HepG2 (cell line): Measurements from ENCODE around the gene TOP1. TPM values are rescaled to one million over a fixed set of nuclear protein-coding genes. Genes with fewer than 3 reads are reported as not detected.

Source experiments
- CAMTA2 ChIP-seq: sonication (generic); formaldehyde crosslinking; IDR thresholded peaks from 2 replicates; pipeline ENCODE4 v1.4.0; 2020; ENCODE audit warnings: mild to moderate bottlenecking, missing genetic modification reagents, borderline replicate concordance
- FOXC1 ChIP-seq: sonication (generic); formaldehyde crosslinking; IDR thresholded peaks from 2 replicates; pipeline ENCODE4 v1.8.0; 2022; ENCODE audit warnings: mild to moderate bottlenecking, missing genetic modification reagents, borderline replicate concordance
- GATAD2A ChIP-seq: IDR thresholded peaks from 2 replicates; pipeline ENCODE4 v1.6.1; 2016
- HOMEZ ChIP-seq: IDR thresholded peaks from 2 replicates; pipeline ENCODE4 v1.6.1; 2016; ENCODE audit warnings: low read depth
- HOXD1 ChIP-seq: sonication (generic); formaldehyde crosslinking; IDR thresholded peaks from 2 replicates; pipeline ENCODE4 v1.5.0; 2020; ENCODE audit warnings: missing genetic modification reagents
- MED1 ChIP-seq: sonication (generic); formaldehyde crosslinking; IDR thresholded peaks from 2 replicates; pipeline ENCODE4 v1.4.0; 2020; ENCODE audit warnings: missing genetic modification reagents
- ZBTB3 ChIP-seq: sonication (generic); formaldehyde crosslinking; IDR thresholded peaks from 2 replicates; pipeline ENCODE4 v1.4.0; 2020; ENCODE audit warnings: low read depth, mild to moderate bottlenecking, moderate library complexity, missing genetic modification reagents, borderline replicate concordance
- ZNF253 ChIP-seq: sonication (generic); formaldehyde crosslinking; IDR thresholded peaks from 2 replicates; pipeline ENCODE4 v1.8.0; 2022; ENCODE audit warnings: mild to moderate bottlenecking, missing genetic modification reagents, borderline replicate concordance
- ZNF331 ChIP-seq: sonication (generic); formaldehyde crosslinking; IDR thresholded peaks from 2 replicates; pipeline ENCODE4 v1.4.0; 2020; ENCODE audit warnings: missing genetic modification reagents
- ZNF547 ChIP-seq: sonication (generic); formaldehyde crosslinking; IDR thresholded peaks from 2 replicates; pipeline ENCODE4 v1.5.1; 2020; ENCODE audit warnings: mild to moderate bottlenecking, missing genetic modification reagents
- ZNF614 ChIP-seq: IDR thresholded peaks from 2 replicates; pipeline ENCODE4 v1.6.1; 2018; ENCODE audit warnings: missing biosample characterization, missing genetic modification reagents, inconsistent platforms, borderline replicate concordance
- ZNF616 ChIP-seq: sonication (generic); formaldehyde crosslinking; IDR thresholded peaks from 2 replicates; pipeline ENCODE4 v1.5.0; 2020; ENCODE audit warnings: low read depth, mild to moderate bottlenecking, missing genetic modification reagents
- ZNF670 ChIP-seq: sonication (generic); formaldehyde crosslinking; IDR thresholded peaks from 2 replicates; pipeline ENCODE4 v1.8.0; 2022; ENCODE audit warnings: mild to moderate bottlenecking, missing genetic modification reagents, borderline replicate concordance
- ZNF761 ChIP-seq: sonication (generic); formaldehyde crosslinking; conservative IDR thresholded peaks from 2 replicates; pipeline ENCODE4 v1.4.0; 2020; ENCODE audit warnings: mild to moderate bottlenecking, missing genetic modification reagents
- polyA plus RNA-seq, 8 experiments: library from polyadenylated mRNA; depleted of rRNA in 3 of 8; stranded (reverse) in 7 of 8; unstranded in 1 of 8; fragments of >200 nt; fragmentation: Illumina TruSeq in 4 of 8; extraction: Trizol in 4 of 8; gene quantifications; 2 replicates each; pipeline versions ENCODE4 v1.2.1 to v1.2.3, GENCODE V29; 2011 to 2016; ENCODE audit warnings: low read depth in 4 of 8, missing spikeins in 1 of 8, mixed read lengths in 1 of 8; ENCODE audit not compliant: insufficient read depth in 1 of 8
- total RNA-seq, 5 experiments: library from RNA; depleted of rRNA; stranded (reverse); fragments of >200 nt; fragmentation: Illumina TruSeq; extraction: Trizol; gene quantifications; 2 replicates each; pipeline ENCODE4 v1.2.3, GENCODE V29; 2016; ENCODE audit warnings: low read depth in 1 of 5
- TF ChIP-seq, protein P1 (sequence below): IDR thresholded peaks from 2 replicates; pipeline ENCODE4 v1.6.1; 2016; ENCODE audit warnings: low read depth, borderline replicate concordance
- TF ChIP-seq, protein P2 (sequence below): sonication (generic); formaldehyde crosslinking; IDR thresholded peaks from 2 replicates; pipeline ENCODE4 v1.9.0; 2021; ENCODE audit warnings: missing genetic modification reagents, mild to moderate bottlenecking, borderline replicate concordance
- TF ChIP-seq, protein P3 (sequence below): sonication (generic); formaldehyde crosslinking; IDR thresholded peaks from 2 replicates; pipeline ENCODE4 v1.4.0; 2020; ENCODE audit warnings: missing genetic modification reagents
- TF ChIP-seq, protein P4 (sequence below): sonication (generic); formaldehyde crosslinking; IDR thresholded peaks from 2 replicates; pipeline ENCODE4 v1.5.1; 2020; ENCODE audit warnings: mild to moderate bottlenecking, missing genetic modification reagents, moderate library complexity

TOP1 gene
- total and polyA plus RNA-seq, 2 of the 13 experiments (the other 11 are each of a cell fraction or from before 2014, with no cell fraction given) = 10.2 to 19.4 TPM

- TF ChIP-seq HOXD1 (no peak), GATAD2A (peak; percentile 85), ZNF331 (CRISPR knock-in tag) (peak; percentile 77; the same call in 1 of the 2 replicates), ZNF253 (CRISPR knock-in tag) (no peak), ZNF547 (CRISPR knock-in tag) (0 out of 2 replicates have a peak, but pooled peaks have one; percentile 53), ZNF614 (CRISPR knock-in tag) (peak; percentile 58; the same call in 1 of the 2 replicates), MED1 (CRISPR knock-in tag) (peak; percentile 60; the same call in 1 of the 2 replicates), ZNF761 (CRISPR knock-in tag) (no peak), HOMEZ (CRISPR knock-in tag) (peak; percentile 92), FOXC1 (CRISPR knock-in tag) (peak; percentile 76; the same call in 1 of the 2 replicates), ZNF616 (CRISPR knock-in tag) (0 out of 2 replicates have a peak, but pooled peaks have one; percentile 48), CAMTA2 (no peak), ZNF670 (no peak), ZBTB3 (CRISPR knock-in tag) (no peak)
- TF ChIP-seq, protein P1, sequence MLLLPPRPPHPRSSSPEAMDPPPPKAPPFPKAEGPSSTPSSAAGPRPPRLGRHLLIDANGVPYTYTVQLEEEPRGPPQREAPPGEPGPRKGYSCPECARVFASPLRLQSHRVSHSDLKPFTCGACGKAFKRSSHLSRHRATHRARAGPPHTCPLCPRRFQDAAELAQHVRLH (CRISPR knock-in tag) = peak; percentile 84; the same call in 1 of the 2 replicates
- TF ChIP-seq, protein P2, sequence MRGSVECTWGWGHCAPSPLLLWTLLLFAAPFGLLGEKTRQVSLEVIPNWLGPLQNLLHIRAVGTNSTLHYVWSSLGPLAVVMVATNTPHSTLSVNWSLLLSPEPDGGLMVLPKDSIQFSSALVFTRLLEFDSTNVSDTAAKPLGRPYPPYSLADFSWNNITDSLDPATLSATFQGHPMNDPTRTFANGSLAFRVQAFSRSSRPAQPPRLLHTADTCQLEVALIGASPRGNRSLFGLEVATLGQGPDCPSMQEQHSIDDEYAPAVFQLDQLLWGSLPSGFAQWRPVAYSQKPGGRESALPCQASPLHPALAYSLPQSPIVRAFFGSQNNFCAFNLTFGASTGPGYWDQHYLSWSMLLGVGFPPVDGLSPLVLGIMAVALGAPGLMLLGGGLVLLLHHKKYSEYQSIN = no peak
- TF ChIP-seq, protein P3, sequence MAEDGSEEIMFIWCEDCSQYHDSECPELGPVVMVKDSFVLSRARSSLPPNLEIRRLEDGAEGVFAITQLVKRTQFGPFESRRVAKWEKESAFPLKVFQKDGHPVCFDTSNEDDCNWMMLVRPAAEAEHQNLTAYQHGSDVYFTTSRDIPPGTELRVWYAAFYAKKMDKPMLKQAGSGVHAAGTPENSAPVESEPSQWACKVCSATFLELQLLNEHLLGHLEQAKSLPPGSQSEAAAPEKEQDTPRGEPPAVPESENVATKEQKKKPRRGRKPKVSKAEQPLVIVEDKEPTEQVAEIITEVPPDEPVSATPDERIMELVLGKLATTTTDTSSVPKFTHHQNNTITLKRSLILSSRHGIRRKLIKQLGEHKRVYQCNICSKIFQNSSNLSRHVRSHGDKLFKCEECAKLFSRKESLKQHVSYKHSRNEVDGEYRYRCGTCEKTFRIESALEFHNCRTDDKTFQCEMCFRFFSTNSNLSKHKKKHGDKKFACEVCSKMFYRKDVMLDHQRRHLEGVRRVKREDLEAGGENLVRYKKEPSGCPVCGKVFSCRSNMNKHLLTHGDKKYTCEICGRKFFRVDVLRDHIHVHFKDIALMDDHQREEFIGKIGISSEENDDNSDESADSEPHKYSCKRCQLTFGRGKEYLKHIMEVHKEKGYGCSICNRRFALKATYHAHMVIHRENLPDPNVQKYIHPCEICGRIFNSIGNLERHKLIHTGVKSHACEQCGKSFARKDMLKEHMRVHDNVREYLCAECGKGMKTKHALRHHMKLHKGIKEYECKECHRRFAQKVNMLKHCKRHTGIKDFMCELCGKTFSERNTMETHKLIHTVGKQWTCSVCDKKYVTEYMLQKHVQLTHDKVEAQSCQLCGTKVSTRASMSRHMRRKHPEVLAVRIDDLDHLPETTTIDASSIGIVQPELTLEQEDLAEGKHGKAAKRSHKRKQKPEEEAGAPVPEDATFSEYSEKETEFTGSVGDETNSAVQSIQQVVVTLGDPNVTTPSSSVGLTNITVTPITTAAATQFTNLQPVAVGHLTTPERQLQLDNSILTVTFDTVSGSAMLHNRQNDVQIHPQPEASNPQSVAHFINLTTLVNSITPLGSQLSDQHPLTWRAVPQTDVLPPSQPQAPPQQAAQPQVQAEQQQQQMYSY (CRISPR knock-in tag) = no peak
- TF ChIP-seq, protein P4, sequence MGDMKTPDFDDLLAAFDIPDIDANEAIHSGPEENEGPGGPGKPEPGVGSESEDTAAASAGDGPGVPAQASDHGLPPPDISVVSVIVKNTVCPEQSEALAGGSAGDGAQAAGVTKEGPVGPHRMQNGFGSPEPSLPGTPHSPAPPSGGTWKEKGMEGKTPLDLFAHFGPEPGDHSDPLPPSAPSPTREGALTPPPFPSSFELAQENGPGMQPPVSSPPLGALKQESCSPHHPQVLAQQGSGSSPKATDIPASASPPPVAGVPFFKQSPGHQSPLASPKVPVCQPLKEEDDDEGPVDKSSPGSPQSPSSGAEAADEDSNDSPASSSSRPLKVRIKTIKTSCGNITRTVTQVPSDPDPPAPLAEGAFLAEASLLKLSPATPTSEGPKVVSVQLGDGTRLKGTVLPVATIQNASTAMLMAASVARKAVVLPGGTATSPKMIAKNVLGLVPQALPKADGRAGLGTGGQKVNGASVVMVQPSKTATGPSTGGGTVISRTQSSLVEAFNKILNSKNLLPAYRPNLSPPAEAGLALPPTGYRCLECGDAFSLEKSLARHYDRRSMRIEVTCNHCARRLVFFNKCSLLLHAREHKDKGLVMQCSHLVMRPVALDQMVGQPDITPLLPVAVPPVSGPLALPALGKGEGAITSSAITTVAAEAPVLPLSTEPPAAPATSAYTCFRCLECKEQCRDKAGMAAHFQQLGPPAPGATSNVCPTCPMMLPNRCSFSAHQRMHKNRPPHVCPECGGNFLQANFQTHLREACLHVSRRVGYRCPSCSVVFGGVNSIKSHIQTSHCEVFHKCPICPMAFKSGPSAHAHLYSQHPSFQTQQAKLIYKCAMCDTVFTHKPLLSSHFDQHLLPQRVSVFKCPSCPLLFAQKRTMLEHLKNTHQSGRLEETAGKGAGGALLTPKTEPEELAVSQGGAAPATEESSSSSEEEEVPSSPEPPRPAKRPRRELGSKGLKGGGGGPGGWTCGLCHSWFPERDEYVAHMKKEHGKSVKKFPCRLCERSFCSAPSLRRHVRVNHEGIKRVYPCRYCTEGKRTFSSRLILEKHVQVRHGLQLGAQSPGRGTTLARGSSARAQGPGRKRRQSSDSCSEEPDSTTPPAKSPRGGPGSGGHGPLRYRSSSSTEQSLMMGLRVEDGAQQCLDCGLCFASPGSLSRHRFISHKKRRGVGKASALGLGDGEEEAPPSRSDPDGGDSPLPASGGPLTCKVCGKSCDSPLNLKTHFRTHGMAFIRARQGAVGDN (CRISPR knock-in tag) = peak; percentile 76
Observed at GRCh38 chr20:40990542-40991120, 38.0 kb upstream of the TOP1 start (continued).
